ENCODE results near the gene PLCH1. TPM values are rescaled to one million over a fixed set of nuclear protein-coding genes. Genes with fewer than 3 reads are reported as not detected.
A peak's percentile ranks its signal among the peaks of the same experiment; 100 is the strongest.

Gene PLCH1
- total and polyA plus RNA-seq, 2 of the 13 experiments (the other 11 are each of a cell fraction or from before 2014, with no cell fraction given) = 2.0 to 3.0 TPM

DNA sequence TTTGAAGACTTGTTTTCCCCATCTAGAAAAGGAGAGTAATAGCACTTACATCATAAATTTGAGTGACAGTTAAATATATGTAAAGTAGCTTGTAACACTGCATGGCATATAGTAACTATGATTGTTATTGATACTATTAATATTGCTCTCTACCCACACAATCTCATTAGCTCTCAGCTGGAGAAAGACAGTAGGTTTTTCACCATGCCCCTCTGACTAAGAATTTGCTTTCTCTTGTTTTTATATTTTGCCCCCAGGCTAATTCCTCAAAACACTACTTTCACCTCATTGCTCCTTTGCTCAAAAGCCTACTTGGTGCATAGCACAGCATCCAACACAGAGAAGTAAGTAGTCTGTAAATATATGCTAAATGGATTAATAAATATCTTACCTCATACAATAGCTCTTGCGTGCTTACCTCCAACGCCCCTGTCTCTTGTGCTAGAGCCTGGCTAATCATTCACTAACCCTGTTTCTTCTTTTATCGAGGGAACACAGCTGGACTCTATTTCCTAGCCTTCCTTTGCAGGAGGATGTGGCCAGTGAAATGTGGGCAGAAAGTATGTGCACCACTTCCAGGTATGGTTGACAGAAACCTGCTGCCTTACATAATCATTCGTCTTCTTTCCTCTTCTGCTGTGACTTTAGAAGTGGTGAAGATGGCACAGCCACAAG, 190.0 kb downstream of the PLCH1 start (continued):
- TF ChIP-seq ZNF331 (CRISPR knock-in tag; IDR thresholded peaks at IDR 0.05) (peak; percentile 17; the same call in 1 of the 2 replicates), SMAD1 (CRISPR knock-in tag; IDR thresholded peaks at IDR 0.05; ENCODE audit: borderline replicate concordance, low read depth) (no peak), ATAD3A (CRISPR knock-in tag; IDR thresholded peaks at IDR 0.05) (no peak), HDAC2 (CRISPR knock-in tag; IDR thresholded peaks at IDR 0.05) (0 out of 2 replicates have a peak, but pooled peaks have one; percentile 32), ZNF12 (CRISPR knock-in tag; IDR thresholded peaks at IDR 0.05) (peak; percentile 69; the same call in 1 of the 2 replicates), ZNF350 (CRISPR knock-in tag; IDR thresholded peaks at IDR 0.05; ENCODE audit: borderline replicate concordance, low read depth) (no peak), ZMYM4 (CRISPR knock-in tag; IDR thresholded peaks at IDR 0.05) (peak; percentile 46; the same call in 1 of the 2 replicates), SOX6 (IDR thresholded peaks at IDR 0.05) (no peak), SOX6 (CRISPR knock-in tag; IDR thresholded peaks at IDR 0.05) (peak; percentile 56; the same call in 1 of the 2 replicates)
- TF ChIP-seq, protein P1, sequence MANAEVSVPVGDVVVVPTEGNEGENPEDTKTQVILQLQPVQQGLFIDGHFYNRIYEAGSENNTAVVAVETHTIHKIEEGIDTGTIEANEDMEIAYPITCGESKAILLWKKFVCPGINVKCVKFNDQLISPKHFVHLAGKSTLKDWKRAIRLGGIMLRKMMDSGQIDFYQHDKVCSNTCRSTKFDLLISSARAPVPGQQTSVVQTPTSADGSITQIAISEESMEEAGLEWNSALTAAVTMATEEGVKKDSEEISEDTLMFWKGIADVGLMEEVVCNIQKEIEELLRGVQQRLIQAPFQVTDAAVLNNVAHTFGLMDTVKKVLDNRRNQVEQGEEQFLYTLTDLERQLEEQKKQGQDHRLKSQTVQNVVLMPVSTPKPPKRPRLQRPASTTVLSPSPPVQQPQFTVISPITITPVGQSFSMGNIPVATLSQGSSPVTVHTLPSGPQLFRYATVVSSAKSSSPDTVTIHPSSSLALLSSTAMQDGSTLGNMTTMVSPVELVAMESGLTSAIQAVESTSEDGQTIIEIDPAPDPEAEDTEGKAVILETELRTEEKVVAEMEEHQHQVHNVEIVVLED (CRISPR knock-in tag; IDR thresholded peaks at IDR 0.05; ENCODE audit: borderline replicate concordance) = no peak
- TF ChIP-seq, protein P2, sequence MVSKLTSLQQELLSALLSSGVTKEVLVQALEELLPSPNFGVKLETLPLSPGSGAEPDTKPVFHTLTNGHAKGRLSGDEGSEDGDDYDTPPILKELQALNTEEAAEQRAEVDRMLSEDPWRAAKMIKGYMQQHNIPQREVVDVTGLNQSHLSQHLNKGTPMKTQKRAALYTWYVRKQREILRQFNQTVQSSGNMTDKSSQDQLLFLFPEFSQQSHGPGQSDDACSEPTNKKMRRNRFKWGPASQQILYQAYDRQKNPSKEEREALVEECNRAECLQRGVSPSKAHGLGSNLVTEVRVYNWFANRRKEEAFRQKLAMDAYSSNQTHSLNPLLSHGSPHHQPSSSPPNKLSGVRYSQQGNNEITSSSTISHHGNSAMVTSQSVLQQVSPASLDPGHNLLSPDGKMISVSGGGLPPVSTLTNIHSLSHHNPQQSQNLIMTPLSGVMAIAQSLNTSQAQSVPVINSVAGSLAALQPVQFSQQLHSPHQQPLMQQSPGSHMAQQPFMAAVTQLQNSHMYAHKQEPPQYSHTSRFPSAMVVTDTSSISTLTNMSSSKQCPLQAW (CRISPR knock-in tag; IDR thresholded peaks at IDR 0.05) = peak; percentile 87
- TF ChIP-seq, protein P3, sequence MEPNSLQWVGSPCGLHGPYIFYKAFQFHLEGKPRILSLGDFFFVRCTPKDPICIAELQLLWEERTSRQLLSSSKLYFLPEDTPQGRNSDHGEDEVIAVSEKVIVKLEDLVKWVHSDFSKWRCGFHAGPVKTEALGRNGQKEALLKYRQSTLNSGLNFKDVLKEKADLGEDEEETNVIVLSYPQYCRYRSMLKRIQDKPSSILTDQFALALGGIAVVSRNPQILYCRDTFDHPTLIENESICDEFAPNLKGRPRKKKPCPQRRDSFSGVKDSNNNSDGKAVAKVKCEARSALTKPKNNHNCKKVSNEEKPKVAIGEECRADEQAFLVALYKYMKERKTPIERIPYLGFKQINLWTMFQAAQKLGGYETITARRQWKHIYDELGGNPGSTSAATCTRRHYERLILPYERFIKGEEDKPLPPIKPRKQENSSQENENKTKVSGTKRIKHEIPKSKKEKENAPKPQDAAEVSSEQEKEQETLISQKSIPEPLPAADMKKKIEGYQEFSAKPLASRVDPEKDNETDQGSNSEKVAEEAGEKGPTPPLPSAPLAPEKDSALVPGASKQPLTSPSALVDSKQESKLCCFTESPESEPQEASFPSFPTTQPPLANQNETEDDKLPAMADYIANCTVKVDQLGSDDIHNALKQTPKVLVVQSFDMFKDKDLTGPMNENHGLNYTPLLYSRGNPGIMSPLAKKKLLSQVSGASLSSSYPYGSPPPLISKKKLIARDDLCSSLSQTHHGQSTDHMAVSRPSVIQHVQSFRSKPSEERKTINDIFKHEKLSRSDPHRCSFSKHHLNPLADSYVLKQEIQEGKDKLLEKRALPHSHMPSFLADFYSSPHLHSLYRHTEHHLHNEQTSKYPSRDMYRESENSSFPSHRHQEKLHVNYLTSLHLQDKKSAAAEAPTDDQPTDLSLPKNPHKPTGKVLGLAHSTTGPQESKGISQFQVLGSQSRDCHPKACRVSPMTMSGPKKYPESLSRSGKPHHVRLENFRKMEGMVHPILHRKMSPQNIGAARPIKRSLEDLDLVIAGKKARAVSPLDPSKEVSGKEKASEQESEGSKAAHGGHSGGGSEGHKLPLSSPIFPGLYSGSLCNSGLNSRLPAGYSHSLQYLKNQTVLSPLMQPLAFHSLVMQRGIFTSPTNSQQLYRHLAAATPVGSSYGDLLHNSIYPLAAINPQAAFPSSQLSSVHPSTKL (CRISPR knock-in tag; IDR thresholded peaks at IDR 0.05) = peak; percentile 68
- TF ChIP-seq, protein P4, sequence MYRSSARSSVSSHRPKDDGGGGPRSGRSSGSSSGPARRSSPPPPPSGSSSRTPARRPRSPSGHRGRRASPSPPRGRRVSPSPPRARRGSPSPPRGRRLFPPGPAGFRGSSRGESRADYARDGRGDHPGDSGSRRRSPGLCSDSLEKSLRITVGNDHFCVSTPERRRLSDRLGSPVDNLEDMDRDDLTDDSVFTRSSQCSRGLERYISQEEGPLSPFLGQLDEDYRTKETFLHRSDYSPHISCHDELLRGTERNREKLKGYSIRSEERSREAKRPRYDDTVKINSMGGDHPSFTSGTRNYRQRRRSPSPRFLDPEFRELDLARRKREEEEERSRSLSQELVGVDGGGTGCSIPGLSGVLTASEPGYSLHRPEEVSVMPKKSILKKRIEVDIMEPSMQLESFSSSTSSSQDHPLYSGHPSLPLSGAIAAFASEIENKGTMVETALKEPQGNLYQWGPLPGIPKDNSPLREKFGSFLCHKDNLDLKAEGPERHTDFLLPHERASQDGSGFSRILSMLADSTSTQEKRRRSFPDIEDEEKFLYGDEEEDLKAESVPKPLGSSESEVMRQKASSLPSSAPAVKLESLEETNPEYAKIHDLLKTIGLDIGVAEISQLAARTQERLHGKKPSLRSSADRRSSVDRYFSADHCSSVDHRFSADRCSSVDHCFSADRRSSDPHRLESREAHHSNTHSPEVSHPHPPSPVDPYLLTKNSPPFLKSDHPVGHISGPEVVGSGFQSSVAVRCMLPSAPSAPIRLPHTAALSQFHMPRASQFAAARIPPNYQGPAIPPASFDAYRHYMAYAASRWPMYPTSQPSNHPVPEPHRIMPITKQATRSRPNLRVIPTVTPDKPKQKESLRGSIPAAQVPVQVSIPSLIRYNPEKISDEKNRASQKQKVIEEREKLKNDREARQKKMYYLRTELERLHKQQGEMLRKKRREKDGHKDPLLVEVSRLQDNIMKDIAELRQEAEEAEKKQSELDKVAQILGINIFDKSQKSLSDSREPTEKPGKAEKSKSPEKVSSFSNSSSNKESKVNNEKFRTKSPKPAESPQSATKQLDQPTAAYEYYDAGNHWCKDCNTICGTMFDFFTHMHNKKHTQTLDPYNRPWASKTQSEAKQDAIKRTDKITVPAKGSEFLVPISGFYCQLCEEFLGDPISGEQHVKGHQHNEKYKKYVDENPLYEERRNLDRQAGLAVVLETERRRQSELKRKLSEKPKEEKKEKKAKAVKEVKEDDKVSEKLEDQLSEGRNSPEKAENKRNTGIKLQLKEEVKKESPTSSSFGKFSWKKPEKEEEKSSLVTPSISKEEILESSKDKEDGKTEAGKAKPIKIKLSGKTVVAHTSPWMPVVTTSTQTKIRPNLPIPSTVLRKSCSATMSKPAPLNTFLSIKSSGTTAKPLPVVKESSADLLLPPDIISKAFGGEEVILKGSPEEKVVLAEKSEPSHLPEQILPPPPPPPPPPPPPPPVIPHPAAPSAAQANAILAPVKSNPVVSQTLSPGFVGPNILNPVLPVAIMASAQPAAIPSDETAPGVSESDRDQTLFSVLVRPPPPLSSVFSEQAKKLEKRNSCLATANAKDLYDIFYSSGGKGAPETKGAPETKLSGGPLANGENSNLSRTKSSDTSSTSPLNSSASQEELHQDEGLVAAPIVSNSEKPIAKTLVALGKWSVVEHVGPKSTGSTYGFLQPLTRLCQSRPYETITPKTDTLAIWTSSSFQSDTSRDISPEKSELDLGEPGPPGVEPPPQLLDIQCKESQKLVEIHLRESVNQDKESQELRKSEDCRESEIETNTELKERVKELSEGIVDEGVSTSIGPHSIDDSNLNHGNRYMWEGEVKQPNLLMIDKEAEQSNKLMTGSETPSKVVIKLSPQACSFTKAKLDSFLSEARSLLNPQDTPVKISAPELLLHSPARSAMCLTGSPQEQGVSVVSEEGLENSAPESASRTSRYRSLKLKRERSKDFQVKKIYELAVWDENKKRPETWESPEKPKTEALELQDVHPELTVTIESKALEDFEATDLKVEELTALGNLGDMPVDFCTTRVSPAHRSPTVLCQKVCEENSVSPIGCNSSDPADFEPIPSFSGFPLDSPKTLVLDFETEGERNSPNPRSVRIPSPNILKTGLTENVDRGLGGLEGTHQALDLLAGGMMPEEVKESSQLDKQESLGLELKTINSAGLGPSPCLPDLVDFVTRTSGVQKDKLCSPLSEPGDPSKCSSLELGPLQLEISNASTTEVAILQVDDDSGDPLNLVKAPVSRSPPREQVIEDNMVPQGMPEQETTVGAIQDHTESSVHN (CRISPR knock-in tag; IDR thresholded peaks at IDR 0.05) = no peak

Data from HepG2 (cell line).